Choroid plexus epithelial cell (primary cell): ENCODE measurements around the gene CREBBP.

Source experiments
- DNase-seq: peaks from one replicate; pipeline ENCODE4 v3.0.0-alpha.2; 2010; ENCODE audit warnings: low read depth
- H3K4me3 ChIP-seq: 2 replicates; pipeline ENCODE4 v1.5.1; 2011; ENCODE audit warnings: low read depth, mild to moderate bottlenecking, control low read depth, low read length, moderate library complexity
- CTCF ChIP-seq: conservative IDR thresholded peaks from 2 replicates; pipeline ENCODE4 v1.5.1; 2011; ENCODE audit warnings: low read depth, mild to moderate bottlenecking, control low read depth, inconsistent platforms, low read length, moderate library complexity

The CREBBP gene

DNA sequence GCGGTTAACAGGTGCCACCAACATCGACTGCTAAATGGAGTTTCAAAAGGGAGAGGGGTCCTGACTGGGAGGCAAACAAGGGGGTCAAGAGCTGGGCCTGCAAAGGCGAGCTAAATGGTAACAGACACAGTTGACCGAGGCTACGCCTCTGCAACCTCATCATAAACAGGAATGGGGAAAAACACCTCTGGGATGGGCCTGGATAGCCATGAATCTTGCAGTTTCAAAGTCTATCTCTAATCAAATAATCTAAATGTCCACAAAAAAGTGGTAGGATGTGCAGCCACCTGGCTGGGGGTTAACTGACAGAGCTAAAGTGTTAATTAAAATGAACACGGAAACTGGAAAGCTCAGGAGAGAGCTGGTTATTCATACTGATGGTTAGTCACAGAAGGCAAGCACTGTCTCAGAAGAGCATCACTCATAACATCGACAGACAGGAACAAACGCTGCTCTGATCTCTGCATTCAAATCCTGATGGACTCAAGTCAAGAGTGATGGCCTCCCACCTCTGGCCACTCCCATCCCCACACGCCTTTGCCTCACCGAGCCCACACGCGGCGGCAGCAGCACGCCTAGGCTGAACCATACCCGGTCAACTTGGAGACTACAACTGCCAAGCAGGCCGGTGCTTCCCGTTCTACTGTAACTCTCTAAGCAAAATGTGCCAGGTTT, 56.3 kb downstream of the CREBBP start:
- no peak overlapping the region for H3K4me3 ChIP-seq
- DNase-seq = no peak
- no peak for TF ChIP-seq CTCF

DNA sequence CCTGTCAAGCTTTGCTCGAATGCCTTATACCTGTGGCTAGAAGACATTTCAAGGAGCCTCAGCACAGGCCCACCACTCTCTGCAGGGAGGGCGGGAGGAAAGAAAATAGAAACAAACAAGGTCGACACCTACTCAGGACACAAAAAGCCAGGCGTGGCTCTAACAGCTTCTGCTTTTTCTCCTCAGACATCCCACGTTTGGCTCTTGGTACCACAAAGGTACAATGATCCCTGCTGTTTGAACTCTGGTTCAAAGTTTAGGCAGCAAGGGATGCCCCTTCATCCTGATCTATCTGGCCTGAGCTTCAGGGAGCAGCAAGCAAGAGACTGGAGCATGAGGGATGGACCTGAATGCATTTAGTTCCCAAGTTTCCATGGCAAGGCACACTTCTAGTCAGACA, 57.1 kb downstream of the CREBBP start:
- no peak for TF ChIP-seq CTCF
- no peak overlapping the region for H3K4me3 ChIP-seq
- DNase-seq = no peak

DNA sequence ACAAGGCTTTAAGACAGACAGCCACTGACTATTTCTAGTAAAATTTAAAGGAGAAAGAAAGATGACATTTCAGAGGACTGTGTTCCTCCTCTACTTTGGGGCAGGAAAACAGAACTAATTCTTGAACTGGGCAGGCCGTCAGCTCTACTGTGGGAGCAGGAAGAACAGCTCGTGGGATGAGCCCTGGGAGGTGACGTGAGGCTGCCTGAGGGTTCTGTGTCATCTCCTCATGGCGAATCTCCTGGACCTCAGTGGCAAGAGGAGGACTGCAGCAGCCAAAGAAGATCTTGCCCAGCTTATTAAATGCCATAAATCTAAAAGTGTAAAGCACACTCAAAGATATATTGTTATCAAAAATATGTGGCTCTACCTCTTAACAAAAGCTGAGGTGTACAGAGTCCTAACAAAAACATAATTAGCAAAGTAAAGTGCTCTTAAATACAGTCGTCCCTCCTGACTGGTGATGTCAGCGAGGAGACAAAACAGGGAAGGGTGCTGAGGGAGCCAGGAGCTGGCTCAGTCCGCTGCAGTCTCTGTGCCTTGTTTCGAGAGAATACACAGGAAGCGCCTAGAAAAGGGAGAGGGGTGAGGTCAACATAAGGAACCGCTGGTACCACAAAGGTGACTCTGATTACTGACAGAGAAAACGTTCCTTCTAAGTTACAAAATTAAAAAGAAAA, 58.0 kb downstream of the CREBBP start:
- TF ChIP-seq CTCF = no peak
- H3K4me3 ChIP-seq = no peak overlapping the region
- DNase-seq = peak; percentile 34

DNA sequence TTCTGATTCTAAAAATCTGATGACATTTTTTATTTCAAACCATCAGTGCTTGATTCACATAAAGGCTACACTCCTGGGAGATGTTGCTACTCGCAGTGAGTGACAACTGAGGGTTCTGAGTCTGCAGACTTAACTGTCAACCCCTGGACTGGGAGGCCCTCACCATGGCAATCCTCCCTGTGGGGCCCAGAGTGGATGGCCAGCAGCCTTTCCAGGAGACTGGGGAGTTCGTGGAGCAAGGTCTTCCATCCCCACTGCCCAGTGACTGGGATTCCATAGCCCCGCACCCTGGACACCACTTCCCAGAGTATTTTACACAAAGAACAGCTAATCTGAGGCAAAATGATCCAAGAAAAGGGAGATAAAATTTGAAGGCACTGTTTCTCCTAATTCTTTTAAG, 59.3 kb downstream of the CREBBP start:
- TF ChIP-seq CTCF = no peak
- no peak for DNase-seq
- H3K4me3 ChIP-seq = no peak overlapping the region

DNA sequence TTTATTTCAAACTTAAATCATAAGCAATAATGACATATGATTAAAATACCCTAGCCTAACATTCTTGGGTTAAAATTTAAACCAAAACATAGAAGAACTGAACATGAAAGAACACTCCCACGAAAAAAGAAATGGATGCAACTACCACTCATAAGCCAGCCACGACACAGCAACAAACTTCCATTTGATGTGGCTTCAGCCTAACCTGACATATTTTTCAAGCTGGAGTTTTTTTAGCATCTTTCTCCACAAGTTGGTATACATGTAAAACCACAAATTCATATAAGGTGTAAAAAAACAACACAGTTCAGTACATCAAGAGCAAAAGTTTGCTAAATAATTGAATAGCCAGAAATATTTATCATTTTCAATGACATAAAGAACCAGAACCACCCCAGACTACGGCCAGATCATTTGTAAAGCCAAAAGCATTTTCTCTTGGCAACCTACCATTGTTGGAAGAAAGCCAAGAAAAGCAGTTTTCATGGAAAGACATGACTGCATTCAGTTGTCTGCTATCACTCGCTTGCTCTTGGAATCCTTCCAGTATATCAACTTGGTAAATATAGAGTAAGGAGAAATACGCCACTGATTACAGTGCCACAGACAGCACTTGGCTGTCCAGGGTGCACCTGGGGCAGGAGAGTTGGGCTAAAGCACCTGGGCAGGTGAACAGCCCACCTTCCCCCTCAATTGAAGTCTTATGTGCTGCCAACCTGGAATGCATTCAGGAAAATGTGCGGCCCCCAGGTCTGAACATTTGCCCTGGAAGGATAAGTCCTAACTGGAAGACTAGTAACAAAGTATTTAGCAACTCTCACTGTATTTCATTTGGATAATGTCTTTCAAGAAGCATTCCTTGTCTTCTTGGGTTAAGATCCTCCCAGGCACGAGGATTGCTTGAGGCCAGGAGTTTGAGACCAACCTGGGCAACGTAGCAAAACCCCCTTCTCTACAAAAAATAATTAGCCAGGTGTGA, 60.5 kb downstream of the CREBBP start:
- TF ChIP-seq CTCF = no peak
- H3K4me3 ChIP-seq = no peak overlapping the region
- peak; percentile 97 for DNase-seq

GRCh38 chr16:3819175-3819527, 61.4 kb downstream of the CREBBP start:
- no peak overlapping the region for H3K4me3 ChIP-seq
- TF ChIP-seq CTCF = no peak
- DNase-seq = no peak
